Right kidney (tissue), 1 donor: ENCODE results near the gene JDP2.

Source experiments
- DNase-seq: peaks from one replicate; pipeline ENCODE4 v3.0.0-alpha.2; 2016

Gene JDP2

DNA sequence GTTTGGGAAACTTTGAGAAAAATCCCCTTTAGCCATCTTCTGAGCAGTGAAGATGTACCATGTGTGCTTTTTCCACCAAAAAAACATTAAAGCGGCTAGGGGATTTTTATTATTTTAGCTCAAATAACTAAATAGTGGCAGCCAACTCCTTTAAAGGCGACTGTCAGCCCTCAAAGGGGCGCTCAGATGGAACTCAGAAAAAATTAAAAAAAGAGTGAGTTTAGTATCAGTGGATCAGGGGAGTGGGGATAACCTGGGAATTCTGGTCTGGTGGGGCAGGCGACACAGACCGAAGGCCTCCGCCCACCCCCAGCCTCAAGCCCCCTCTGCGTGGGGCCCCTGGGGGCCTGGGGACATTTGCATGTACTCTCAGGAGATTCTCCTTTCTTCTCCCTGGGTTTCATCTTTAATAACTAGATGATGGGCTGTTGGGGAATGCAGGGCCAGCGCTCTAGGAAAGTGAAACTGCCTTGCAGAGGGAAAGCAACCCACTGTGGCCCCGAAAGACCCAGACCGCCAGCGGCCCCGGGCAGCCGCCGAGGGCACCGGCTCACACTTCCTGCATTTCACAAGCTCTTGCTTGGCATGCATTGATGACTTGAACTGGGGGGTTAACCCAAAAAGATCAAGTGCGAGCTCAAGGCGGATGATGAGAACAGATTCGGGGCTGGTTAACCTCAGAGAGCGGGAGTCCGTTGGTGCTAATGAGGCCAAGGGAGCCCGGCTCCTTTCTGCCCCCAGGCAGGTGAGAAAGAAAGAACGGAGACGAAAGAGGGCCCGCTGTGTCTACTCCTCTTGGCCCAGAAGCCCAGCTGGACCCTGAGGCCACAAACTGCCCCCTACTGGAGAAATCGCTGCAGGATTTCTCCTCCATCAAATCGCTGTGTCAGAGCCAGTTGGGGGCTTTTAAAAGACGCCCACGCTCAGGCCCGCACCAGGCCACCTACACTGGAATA, 87.1 kb downstream of the JDP2 start:
- no peak for DNase-seq

GRCh38 chr14:75515629-75515996, 87.8 kb downstream of the JDP2 start:
- no peak for DNase-seq

- no peak for DNase-seq
These were observed 90.8 kb downstream of the JDP2 start for GRCh38 chr14:75518625-75519024.

DNA sequence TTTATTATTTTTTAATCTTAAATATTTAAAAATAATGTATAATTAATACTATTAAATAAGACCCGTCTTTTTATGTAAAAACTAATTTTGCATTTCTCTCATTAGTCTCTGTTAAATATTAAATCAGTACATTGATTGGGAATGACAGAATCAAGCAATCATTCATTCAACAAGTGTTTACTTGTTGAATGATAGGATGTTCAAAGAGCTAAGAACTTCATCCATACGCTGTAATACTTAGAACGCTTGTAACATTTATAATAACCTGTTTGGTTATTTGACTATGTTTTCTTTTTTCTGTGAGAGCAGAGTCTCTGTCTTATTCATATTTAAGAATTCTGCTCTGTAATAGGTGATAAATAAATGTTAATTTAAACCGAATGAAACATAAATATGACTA, 91.6 kb downstream of the JDP2 start:
- DNase-seq = no peak

- DNase-seq = no peak
These were observed 92.3 kb downstream of the JDP2 start for GRCh38 chr14:75519826-75520728.

DNA sequence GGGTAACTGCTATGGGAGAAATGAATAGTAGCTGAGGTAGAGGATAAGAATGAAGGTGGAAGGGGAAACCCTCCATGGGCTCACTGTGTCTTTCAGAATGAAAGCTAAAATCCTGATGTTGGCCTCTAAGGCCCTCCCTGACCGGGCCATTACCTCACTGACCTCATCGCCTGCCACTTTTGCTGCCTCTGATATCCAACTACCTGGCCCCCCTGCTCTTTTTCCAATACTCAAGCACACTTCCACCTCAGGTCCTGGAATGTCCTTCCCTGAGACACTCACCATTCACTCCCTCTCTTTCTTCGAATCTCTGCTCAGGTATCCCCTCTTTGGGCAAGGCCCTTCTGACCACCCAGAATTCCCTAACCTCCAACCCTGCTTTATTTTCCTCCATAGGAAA, 93.0 kb downstream of the JDP2 start:
- no peak for DNase-seq

DNA sequence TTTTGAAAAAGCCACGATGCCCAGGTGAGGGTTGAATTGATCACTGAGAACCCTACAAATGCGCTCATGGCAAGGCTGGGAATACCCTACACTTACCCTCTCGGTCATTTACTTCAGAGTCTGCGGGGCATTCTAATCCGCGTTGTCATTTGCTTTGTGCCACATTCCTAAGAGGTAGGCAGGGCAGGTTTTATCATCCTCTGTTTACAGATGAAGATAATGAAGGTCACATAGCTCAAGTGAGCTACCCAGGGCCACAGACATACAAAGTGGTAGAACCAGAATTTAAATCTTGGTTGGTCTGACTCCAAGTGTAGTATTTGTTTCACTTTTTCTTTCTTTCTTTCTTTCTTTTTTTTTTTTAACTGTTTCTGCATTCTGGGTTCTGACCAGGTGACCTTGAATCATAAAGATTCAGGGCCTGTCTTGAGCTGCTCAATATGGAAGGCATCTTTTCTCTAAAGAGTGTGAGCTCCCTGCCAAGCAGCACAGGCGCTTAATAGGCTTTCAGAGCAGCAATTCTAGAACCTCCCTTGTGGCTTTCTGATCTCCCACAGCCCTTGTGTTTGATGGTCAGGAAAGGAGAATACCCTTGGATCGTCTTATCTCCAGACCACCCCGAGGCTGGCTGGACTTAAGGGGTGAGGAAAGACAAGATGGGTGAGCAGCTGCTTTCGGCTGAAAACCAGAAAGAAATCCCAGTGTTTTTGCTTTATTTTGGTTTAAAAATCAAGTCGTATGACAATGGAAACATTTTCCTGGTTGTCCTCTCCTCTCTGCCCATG, 93.8 kb downstream of the JDP2 start:
- DNase-seq = no peak

GRCh38 chr14:75522224-75522982, 94.6 kb downstream of the JDP2 start, which contains the start of gene BATF:
Gene BATF, plus strand, starts transcription at chr14:75522469. Its CDS starts 214 bp downstream, at chr14:75522683.
- no peak for DNase-seq

- DNase-seq = no peak
These were observed 95.1 kb downstream of the JDP2 start for GRCh38 chr14:75522983-75523318.
